ENCODE measurements around the gene POLDIP2.

DNA sequence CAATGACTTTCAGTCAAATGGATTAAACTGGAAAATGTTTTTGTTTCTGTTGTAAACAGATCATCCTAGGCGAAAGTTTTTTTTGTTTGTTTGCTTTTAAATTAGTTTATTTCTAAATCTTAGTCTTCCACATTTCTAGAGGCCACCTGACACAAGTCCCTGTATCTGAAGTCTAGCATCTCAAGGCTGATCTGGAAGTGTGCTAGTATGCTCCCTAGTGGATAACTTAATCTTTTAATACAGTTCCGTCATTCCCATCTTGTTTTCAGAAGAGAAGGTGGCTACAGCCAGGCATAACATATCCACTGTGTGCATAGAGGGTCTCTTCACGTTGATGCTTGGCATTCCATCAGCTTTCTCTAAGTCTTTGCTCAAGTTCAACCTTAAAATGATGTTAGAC, 29.6 kb downstream of the POLDIP2 start:
- TF ChIP-seq, protein P1, sequence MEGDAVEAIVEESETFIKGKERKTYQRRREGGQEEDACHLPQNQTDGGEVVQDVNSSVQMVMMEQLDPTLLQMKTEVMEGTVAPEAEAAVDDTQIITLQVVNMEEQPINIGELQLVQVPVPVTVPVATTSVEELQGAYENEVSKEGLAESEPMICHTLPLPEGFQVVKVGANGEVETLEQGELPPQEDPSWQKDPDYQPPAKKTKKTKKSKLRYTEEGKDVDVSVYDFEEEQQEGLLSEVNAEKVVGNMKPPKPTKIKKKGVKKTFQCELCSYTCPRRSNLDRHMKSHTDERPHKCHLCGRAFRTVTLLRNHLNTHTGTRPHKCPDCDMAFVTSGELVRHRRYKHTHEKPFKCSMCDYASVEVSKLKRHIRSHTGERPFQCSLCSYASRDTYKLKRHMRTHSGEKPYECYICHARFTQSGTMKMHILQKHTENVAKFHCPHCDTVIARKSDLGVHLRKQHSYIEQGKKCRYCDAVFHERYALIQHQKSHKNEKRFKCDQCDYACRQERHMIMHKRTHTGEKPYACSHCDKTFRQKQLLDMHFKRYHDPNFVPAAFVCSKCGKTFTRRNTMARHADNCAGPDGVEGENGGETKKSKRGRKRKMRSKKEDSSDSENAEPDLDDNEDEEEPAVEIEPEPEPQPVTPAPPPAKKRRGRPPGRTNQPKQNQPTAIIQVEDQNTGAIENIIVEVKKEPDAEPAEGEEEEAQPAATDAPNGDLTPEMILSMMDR (IDR thresholded peaks at IDR 0.05) = no peak
- TF ChIP-seq POLR2A (IDR thresholded peaks at IDR 0.05) = no peak
